Spleen (tissue), 11 donors: ENCODE data around the gene SHOC2. TPM values are rescaled to one million over a fixed set of nuclear protein-coding genes. Genes with fewer than 3 reads are reported as not detected.

Experiments used
- DNase-seq: peaks from one replicate; pipeline ENCODE4 v3.0.0-alpha.2; 2020
- H3K27ac ChIP-seq, 8 donors: fragments of 200-600 bp; sonication (generic) in 7 of 8; 1 replicate in 4 of 8; 2 replicates in 4 of 8; pipeline versions ENCODE4 v1.5.0 to v1.8.0; 2016 to 2021; ENCODE audit warnings: inconsistent platforms in 4 of 8, mild to moderate bottlenecking in 4 of 8, moderate library complexity in 1 of 8
- H3K27me3 ChIP-seq, 7 donors: fragments of 200-600 bp; sonication (generic) in 6 of 7; replicated peaks in 1 of 7; 1 replicate in 4 of 7; 2 replicates in 3 of 7; pipeline versions ENCODE4 v1.5.0 to v1.8.0; 2016 to 2021; ENCODE audit warnings: inconsistent platforms in 3 of 7, mild to moderate bottlenecking in 1 of 7
- H3K36me3 ChIP-seq, 6 donors: fragments of 200-600 bp; sonication (generic) in 5 of 6; 1 replicate in 4 of 6; 2 replicates in 2 of 6; pipeline versions ENCODE4 v1.5.0 to v1.8.0; 2016 to 2021; ENCODE audit warnings: inconsistent platforms in 2 of 6
- H3K4me1 ChIP-seq, 6 donors: fragments of 200-600 bp; sonication (generic) in 5 of 6; 1 replicate in 3 of 6; 2 replicates in 3 of 6; pipeline versions ENCODE4 v1.5.0 to v1.8.0; 2016 to 2021; ENCODE audit warnings: inconsistent platforms in 3 of 6
- H3K4me3 ChIP-seq, 8 donors: fragments of 200-600 bp; sonication (generic) in 7 of 8; 1 replicate in 4 of 8; 2 replicates in 4 of 8; pipeline versions ENCODE4 v1.5.0 to v1.8.0; 2016 to 2021; ENCODE audit warnings: inconsistent platforms in 4 of 8, mild to moderate bottlenecking in 4 of 8, moderate library complexity in 2 of 8
- H3K9me3 ChIP-seq, 8 donors: fragments of 200-600 bp; sonication (generic) in 7 of 8; 1 replicate in 4 of 8; 2 replicates in 4 of 8; pipeline versions ENCODE4 v1.5.0 to v1.8.0; 2016 to 2021; ENCODE audit warnings: inconsistent platforms in 4 of 8
- CTCF ChIP-seq, 11 experiments: fragments of 200-600 bp in 7 of 11; fragments of 450-650 bp in 4 of 11; sonication (generic) in 4 of 11; IDR thresholded peaks in 8 of 11; conservative IDR thresholded peaks in 3 of 11; 1 replicate in 7 of 11; 2 replicates in 4 of 11; pipeline versions ENCODE4 v1.4.0 to v1.8.0; 2016 to 2021; ENCODE audit warnings: antibody characterized with exemption in 11 of 11, inconsistent platforms in 4 of 11, mild to moderate bottlenecking in 1 of 11
- POLR2A ChIP-seq, 3 donors: fragments of 450-650 bp; IDR thresholded peaks; one replicate each; pipeline ENCODE4 v1.5.1; 2017; ENCODE audit warnings: antibody characterized with exemption in 3 of 3, mild to moderate bottlenecking in 1 of 3
- POLR2AphosphoS5 ChIP-seq, 3 donors: sonication (generic); formaldehyde crosslinking; IDR thresholded peaks; one replicate each; pipeline ENCODE4 v1.5.1; 2017; ENCODE audit warnings: antibody characterized with exemption in 3 of 3
- WGBS, 5 donors: extraction: QIAGEN DNeasy Blood & Tissue Kit in 3 of 5; methylation state at CpG; one replicate each; pipeline versions ENCODE4 v1.1.5 to v1.1.7; 2013 to 2018; 5-methylcytosine and 5-hydroxymethylcytosine counted together
- intact Hi-C: fragments of 100-400 bp; cut with DNase I; formaldehyde crosslinking; loops from one replicate; pipeline ENCODE4 v1.15.0; 2023; ENCODE audit warnings: low total_unique reads
- polyA plus RNA-seq, 3 donors: library from polyadenylated mRNA; stranded (reverse); fragments of 200-250 nt; gene quantifications; one replicate each; pipeline ENCODE4 v1.2.1, GENCODE V29; 2013
- total RNA-seq, 7 donors: library from RNA; depleted of rRNA in 3 of 7; stranded (reverse); fragments of >200 nt in 3 of 7; fragmentation: NEBNext Ultra II Directional in 4 of 7; extraction: Animal tissue kit (Norgen Biotek cat#: 25700) in 4 of 7; gene quantifications; one replicate each; pipeline versions ENCODE4 v1.1.0 to v1.2.1, GENCODE V29; 2016 to 2021
- donor health status: healthy with polysubstance abuse.
- donor health status: DM: no; HTN: no; CAD: no; lungs with moderate emphysema.
- donor health status: DM: no; HTN: no; CAD: no.
- donor health status: Bipolar disorder and iron deficiency.
- donor health status: healthy.
- donor health status: DM: no; HTN: no; CAD: no.
- donor health status: DM: yes; HTN: yes; CAD: no.

Gene SHOC2
- total and polyA plus RNA-seq, 10 donors: 17.6 to 80.4 (median 64.6) TPM

DNA sequence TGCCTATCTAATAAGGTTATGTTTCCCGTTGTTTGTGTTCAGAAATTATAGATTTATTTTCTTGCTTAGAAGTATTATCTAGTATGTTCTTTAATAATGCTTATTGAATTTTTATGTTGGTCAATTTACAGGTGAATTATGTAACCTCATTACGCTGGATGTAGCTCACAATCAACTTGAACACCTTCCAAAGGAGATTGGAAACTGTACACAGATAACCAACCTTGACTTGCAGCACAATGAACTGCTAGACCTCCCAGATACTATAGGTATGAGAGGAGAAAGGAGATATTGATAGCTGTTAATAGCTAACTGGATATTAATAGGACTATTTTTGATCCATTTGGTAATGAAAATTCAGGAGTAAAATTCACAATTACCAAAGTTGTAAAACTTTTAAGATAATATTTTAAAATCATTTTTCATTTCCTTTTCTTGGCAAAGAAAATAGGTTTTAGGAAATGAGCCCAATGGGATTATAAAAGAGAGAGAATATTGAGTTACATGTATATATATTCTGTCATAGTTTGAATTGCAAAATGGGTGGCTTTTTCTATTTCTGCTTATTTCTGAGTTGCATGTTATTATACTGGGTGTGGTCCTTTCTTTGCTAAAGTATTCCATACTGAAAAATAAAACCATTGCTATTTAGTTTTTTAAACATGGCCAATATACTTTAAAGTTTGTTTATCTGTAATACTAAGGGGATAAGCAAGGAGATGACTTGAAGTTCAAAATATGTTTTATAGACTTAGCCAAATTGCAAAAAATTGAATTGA lies 66.3 kb downstream of the SHOC2 start:
- 93 to 100% (median 94%) methylated on average over 2 of the region's 2 CpGs for WGBS, 5 donors
- no peak for DNase-seq
- no peak overlapping the region for H3K27ac ChIP-seq
- H3K27me3 ChIP-seq: no peaks in the 10 kb centered on the region
- intact Hi-C loops: no loop called here
- peaks cover 0 to 31% (median 3%) of the 10 kb centered on the region in 6 donors for H3K4me1 ChIP-seq
- TF ChIP-seq POLR2A (IDR thresholded peaks at IDR 0.05) (no peak), POLR2AphosphoS5 (IDR thresholded peaks at IDR 0.05) (no peak), CTCF (IDR thresholded peaks at IDR 0.05 in 8 of 11, conservative IDR thresholded peaks at IDR 0.05 in 3 of 11) (no peak)
- no peak overlapping the region for H3K4me3 ChIP-seq
- H3K9me3 ChIP-seq: no peaks in the 10 kb centered on the region
- peaks cover 0 to 32% (median 4%) of the 10 kb centered on the region in 6 donors for H3K36me3 ChIP-seq

GRCh38 chr10:110989016-110989415 lies 69.6 kb downstream of the SHOC2 start:
- intact Hi-C loops: no loop called here
- 91 to 100% (median 97%) methylated on average over 1 of the region's 1 CpG for WGBS, 5 donors
- no peak overlapping the region for H3K27ac ChIP-seq

GRCh38 chr10:110992006-110992800 lies 72.8 kb downstream of the SHOC2 start:
- no peak overlapping the region for H3K27ac ChIP-seq
- intact Hi-C loops: no loop called here
- TF ChIP-seq POLR2AphosphoS5 (IDR thresholded peaks at IDR 0.05): no peak
- no peak for TF ChIP-seq POLR2A (IDR thresholded peaks at IDR 0.05)
- no peak for TF ChIP-seq CTCF (IDR thresholded peaks at IDR 0.05 in 8 of 11, conservative IDR thresholded peaks at IDR 0.05 in 3 of 11)
- H3K4me1 ChIP-seq: peaks cover 0 to 37% (median 17%) of the 10 kb centered on the region in 6 donors
- H3K36me3 ChIP-seq: peaks cover 0 to 27% (median 0%) of the 10 kb centered on the region in 6 donors
- H3K4me3 ChIP-seq: no peak overlapping the region
- no peaks in the 10 kb centered on the region for H3K27me3 ChIP-seq
- 76 to 80% (median 77%) methylated on average over 3 of the region's 3 CpGs for WGBS, 5 donors
- no peaks in the 10 kb centered on the region for H3K9me3 ChIP-seq
- DNase-seq: no peak

More at GRCh38 chr10:110989016-110989415, 69.6 kb downstream of the SHOC2 start:
- TF ChIP-seq CTCF (IDR thresholded peaks at IDR 0.05 in 8 of 11, conservative IDR thresholded peaks at IDR 0.05 in 3 of 11) (no peak), POLR2A (IDR thresholded peaks at IDR 0.05) (no peak), POLR2AphosphoS5 (IDR thresholded peaks at IDR 0.05) (no peak)
- H3K4me3 ChIP-seq: no peak overlapping the region
- H3K27me3 ChIP-seq: no peaks in the 10 kb centered on the region
- no peaks in the 10 kb centered on the region for H3K9me3 ChIP-seq
- DNase-seq: no peak
- peaks cover 0 to 56% (median 22%) of the 10 kb centered on the region in 6 donors for H3K4me1 ChIP-seq
- peaks cover 0 to 32% (median 4%) of the 10 kb centered on the region in 6 donors for H3K36me3 ChIP-seq
